GM21447 (cell line): ENCODE data around the gene SLC66A2.
"Not testable (repeated sequence)": the region's sequence is repeated elsewhere in the genome, so short reads cannot be mapped to it uniquely, and the experiment has no call there.

Experiments used
- ATAC-seq: cut with Tn5 transposase; IDR thresholded peaks from one replicate; pipeline ENCODE4 v1.9.1; 2021; ENCODE audit not compliant: unreplicated experiment

The SLC66A2 gene

DNA sequence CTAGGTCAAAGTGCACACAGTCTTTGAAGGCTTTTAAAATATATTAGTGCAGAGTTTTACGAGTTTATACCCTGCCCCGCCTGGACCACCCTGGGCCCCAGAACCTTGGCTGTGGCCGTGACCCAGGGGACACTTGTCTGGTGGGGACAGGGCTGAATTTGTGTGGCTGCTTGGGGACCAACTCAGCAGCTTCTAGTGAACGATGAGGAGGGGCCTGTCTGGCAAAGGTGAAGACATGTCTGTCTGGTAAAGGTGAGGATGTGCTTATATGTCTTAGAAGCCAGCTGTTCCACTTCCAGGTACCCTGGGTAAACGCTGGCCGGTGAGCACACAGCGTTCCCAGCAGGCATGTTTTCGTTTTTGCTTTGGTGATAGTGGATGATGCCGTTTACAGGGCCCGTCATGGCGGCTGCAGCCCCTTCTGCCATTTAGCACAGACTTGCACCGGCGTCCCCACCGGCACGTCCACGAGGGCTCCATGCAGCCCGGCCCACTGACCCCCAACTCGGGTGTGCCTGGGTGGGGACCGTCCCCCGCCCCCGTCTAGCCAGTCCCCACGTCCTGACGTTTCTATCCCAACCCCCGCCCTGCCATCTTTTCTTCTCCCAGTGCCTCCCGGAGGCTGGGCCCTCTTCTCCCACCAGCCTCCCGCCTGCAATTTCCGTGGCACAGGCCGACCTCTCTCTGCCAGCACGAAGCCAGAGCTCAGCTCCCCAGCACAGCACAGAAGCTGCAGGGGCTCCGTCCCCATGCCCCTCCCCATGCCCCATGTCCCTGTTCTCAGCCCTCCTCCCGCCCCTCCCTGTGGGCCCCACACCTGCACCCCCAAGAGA lies 67.8 kb downstream of the SLC66A2 start:
- no peak for ATAC-seq

DNA sequence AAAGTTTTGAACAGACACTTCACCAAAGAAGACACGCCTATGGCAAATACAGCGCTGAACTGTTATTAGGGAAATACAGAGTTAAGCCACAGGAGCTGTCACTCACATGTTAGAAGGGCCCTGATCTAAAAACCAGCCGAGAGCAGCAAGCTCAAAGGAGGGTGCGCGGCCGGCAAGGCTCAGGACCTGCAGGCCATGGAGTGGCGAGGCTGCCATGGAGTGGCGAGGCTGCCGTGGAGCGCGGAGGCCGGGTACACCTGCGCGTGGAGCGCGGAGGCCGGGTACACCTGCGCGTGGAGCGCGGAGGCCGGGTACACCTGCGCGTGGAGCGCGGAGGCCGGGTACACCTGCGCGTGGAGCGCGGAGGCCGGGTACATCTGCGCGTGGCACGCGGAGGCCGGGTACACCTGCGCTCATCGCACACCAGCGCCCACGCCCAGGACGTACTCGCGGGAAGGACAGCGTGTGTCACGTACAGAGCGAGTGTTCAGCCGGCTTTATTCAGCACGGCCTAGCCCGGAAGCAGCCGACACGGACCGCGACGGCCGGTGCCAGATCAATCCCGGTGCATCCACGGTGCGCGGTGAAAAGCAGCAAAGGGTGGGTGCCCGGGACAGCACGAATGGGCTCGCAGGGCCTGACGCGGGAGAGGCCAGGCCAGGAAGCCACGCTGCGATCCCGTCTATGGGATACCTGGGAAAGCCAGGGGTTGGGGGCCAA lies 68.8 kb downstream of the SLC66A2 start:
- ATAC-seq: no peak

DNA sequence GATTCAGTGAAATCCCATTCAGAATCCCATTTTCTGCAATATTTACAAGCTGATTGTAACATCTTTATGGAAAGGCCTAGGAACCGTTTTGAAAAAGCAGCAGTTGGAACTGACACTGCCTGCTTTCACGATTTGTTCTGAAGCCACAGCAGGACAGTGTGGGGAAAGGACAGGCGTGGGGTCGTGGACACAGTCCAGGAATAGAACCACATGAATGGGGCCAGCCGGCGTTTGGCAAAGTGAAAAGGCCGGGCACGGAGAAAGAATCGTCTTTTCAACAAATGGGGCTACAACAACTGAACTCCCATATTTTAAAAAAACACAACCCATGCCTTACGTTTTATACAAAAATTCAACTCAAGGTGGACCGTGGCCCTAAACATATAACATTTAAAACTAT lies 69.8 kb downstream of the SLC66A2 start:
- no peak for ATAC-seq

DNA sequence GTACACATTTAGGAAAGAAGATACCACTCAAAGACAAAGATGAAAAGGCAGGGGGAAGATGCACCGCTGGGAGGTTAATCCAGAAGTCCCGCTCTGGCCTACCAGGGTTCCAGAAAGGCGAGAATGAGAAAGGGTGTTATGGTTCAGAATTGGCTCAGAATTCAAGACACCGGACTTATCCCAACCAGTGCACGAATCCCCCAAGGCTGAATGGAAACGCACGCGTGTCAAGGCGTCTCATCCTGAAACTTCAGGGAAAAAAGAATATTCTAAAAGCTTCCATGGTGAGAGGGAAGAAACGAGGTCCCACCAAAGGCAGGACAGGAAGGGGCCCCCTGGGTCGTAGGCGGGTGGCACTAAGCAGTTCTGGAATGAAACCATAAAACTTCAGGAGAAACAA lies 71.9 kb downstream of the SLC66A2 start:
- ATAC-seq: no peak

DNA sequence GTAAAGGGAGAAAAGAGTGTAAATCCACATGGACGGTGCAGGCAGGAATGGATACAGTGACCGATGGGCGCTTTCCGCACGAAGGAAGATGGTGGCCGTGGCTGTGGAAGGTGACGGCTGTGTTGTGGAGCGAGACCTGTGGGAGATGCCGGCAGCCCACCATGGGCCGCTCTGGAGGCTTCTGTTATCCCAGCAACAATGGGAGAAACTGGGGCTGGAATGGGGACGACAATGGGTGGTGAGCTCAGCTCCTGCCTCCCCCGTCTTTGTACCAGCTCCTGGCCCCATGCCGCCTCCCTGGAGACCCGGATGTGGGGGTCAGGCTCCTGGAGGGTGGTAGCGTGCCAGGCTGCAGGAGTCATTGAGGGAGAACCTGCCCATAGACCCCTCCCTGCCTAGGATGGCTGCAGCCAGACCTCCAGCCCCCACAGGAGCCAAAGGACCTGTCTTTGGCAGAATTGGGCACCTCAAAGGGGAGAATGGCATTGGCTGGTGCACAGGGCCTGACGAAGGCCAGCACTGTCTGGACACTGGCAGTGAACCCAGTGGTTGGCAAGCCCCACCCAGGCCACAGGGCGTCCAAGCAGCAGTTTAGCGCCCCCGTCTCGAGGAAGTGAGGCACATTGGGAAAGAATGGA lies 72.6 kb downstream of the SLC66A2 start:
- no peak for ATAC-seq

DNA sequence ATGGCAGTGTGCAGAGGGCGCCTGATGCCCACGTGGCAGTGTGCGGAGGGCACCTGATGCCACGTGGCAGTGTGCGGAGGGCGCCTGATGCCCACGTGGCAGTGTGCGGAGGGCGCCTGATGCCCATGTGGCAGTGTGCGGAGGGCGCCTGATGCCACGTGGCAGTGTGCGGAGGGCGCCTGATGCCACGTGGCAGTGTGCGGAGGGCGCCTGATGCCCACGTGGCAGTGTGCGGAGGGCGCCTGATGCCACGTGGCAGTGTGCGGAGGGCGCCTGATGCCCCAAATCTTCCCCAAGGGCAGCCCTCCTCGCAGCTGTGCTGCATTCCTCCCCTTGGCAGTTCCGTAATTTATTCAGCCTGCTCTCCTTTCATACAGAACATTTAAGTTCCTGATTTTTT lies 73.2 kb downstream of the SLC66A2 start:
- ATAC-seq: not testable (repeated sequence)

DNA sequence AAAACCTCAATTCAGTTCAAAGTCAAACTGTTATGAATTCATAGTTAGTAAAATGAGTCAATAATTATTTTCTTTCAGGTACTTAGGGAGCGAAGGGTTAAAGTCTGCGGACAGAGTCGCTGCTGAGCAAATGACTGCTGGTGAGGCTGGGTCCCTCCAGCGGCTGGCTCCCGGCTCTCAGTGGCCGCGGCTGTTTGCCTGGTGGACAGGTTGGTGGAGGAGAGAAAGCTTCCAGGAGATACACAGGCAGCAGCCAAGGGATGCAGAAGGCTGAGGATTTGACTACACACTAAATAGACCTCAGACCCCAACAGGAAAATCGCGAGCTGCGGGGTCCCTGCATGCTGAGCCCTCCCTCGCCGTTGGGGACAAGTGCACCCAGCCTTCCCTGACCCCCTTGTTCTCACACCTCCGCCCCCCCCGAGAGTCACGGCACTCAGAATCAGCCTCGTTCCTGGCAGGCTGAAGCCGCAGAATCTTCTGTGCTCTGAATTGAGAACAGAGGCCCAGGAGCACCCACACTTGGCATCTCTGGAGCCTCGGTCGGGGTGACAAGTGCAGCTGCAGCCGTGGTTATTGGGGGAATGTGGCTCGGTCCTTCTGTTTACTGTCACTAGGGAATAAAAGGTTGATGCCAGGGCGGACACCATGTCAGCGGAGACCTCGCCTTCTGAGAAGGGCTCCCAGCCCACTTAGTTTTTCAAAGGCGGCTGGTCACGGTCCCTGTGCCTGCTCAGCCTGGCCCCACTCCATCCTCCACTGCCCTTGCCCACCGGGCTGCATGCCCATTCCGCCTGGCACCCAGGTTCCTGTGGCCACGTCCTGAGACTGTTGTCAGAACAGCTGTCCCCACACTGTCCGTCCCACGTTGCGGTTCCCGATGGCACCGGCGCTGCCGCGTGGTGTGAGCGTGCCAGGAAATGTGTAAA lies 74.0 kb downstream of the SLC66A2 start:
- no peak for ATAC-seq

DNA sequence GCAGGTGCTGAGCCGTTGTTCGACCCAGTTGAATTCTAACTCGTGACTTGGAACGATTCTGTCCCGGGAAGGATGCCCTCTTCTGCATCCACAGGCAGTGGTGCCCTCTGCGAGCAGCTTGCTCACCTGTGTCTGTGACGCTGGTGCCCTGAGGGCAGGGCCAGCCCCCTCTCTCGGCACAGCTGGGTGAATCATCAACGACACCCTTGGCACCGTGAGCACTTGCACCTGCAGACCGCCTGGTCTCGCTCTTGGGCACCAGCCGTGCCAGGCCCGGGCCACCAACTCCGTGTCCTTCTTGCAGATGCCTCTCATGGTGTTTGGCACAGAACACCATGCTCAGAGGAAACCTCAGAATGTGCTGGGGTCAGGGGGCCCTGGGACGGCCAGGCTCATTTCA lies 75.0 kb downstream of the SLC66A2 start:
- ATAC-seq: no peak

DNA sequence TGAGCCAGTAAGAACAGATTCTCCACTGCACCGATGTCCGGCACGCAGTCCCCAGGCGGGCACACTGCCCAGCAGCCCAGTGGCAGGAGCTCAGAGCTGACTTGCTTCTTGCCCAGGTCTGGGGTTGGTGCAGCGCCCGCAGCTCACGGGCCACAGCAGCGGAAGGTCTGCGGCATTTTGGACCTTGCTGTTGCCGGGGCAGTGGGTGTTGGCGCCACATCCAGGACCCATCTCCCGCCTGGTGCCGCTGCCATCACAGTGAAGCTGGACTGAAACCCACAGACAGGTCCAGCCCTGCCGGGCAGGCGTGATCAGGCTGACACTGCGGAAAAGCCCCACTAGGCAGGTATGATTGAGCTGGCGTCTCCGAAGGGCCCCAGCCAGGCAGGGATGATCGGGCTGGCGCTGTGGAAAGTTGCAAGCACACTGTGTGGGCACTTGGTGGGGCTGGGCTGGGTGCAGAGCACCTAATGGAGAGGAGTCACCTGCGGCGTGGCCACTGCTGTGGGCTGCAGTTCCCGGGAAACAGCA lies 75.5 kb downstream of the SLC66A2 start:
- no peak for ATAC-seq

DNA sequence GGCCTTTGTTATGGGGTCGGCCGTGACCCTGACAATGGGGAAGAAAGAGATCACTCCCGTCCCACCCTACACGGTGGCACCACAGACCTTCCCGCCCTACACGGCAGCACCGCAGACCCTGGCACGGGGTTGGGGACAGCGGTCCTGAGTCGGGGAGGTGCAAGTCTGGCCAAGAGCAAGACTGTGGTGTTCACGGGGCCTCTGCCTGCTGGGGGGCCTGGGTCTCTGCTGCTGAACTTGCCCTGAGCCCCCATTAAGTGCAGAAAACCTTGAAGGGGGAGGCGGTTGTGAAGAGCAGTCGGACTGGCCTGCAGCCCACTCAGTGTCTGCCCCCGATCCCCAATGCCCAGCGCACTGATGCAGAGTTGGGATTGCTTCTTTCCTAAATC lies 75.9 kb downstream of the SLC66A2 start:
- ATAC-seq: no peak

DNA sequence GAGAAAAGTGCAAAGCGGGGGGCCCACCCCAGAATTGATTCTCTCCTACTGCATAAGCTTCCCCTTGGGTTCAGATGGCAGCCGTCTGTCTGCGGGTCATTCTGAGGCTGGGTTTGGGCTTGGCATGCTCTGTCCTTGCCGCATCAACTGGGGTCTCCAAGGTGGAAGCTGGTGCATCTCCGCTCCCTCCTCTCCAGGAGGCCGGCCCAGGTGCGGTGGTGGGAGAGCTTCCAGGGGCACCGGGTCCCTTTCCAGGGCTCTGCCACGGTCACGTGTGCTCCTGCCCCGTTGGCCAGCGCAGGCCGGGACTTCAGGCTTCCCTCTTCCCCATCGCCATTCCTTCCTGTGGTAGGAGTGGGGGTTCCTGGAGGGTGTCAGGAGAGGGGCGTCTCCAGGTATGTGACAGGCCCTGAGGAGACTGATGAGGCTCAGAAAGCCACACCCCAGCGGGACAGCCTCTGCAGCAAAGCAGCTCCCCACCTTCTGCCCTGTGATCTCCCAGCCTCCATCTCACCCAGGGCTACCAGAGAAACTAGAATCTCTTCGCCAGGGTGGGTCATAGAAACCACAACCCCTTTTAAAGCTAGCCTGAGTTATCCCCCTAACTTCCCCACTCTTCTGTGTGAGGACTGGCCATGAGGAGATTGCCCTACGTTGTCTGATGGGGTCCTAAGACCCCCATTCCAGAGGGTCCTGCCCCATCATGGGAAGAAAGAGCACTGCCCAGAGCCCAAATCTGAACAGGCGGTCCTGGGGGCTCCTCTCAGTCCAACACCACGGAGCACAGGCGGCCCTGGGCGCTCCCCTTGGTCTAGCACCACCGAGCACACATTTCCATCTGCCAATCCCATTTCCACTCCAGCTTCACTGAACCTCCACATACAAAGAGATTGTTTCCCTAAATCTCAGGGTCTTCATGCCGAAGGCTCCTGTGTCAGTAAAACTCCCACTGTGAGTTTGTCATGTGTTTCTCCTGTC lies 76.6 kb downstream of the SLC66A2 start:
- no peak for ATAC-seq

DNA sequence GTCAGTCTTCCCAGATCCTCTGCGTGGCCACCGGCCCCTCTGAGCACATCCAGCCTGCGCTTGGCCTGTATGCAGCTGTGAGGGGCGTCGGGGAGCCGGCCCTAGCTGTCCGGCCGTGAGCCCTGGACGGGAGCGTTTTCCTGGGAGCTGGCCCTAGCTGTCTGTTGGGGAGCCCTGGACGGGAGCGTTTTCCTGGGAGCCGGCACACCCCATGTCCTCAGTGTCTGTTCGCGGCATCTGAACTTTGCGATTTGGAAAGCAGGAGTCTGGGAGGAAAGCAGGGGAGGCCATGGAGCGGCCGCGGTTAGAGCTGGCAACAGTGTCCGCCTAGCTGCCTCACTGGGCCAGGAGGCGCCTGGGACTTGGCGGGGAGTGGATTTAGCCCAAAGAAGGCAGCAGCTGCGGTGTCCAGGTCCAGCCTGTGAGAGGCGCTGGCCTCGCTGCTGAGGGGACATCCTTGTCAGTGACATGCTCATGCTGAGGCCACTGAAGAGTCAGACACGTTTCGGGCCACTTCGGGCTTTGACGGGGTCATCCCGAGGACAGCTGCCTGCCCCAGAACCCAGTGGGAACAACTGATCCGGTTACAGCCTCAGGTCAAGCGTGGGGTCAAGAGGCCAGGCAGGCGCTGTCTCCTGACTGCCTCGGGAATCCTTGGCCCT lies 77.9 kb downstream of the SLC66A2 start:
- no peak for ATAC-seq

DNA sequence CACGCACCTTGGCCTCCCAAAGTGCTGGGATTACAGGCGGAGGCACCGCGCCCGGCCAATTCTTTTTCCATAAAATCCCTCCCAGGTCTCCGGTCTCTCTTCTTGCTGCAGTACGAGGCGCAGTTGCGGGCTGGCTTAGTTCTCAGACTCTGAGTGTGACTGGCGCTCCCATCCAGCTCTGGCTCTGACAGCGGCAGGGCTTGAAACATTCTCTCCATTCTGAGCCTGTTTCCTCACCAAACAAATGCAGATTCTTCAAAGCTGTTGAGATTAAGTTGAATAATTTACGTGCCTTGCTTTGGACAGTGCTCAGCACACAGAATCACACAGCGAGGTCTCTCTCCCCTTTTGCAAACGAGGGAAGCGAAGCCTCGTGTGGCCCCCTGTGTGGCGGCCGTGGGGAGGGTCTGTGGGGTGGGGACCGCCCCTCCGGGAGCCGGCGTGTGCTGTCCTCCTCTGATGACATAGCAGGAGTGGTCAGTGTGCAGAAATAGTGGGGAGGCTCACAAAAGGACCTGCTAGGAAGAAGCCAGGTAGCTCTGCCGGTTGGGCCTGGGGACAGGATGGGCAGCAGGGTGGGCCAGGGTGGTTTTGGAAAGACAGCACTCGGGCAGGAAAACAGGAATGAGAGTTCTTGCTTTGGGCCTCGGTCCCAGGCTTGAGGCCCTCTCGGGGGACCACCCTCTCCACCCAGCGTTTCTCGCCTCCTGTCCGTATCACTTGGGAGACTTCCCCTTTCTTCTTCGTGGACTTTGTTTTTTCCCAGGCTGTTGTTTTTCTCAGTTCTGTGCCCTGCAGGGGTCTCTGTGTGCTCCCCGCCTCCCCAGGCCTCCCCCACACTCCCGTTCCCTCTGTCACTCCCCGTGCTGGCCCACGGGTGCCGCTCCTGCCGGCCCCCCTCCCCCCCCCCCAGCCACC lies 78.7 kb downstream of the SLC66A2 start:
- no peak for ATAC-seq

DNA sequence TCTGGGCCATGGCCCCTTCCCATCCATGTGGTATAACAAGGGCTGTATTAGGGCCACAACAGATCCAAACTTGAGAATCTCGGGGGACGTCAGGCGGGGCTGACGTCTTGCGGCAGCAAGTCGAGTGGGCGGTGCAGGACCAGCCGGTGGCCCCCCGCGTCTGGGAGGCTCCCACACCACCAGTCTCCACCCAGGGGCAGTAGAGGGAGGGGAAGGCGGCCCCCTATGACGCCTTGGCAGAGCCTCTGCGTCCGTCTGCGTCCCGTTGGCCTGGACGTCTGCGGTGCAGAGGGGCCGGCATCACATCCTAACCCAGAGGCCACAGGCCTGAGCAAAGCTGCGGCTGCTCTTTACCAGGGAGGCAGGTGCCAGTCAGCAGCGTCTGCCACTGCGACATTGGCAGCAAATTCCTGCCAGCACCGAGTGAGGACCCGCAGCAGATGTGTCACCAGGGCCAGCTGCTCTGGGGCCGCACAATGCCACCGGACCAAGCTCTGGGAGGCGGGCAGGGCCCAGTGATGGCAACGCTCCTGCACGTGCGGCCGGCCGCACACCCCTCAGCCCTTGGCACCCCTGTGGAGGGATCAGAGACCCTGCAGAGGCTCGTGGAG lies 79.9 kb downstream of the SLC66A2 start:
- no peak for ATAC-seq

DNA sequence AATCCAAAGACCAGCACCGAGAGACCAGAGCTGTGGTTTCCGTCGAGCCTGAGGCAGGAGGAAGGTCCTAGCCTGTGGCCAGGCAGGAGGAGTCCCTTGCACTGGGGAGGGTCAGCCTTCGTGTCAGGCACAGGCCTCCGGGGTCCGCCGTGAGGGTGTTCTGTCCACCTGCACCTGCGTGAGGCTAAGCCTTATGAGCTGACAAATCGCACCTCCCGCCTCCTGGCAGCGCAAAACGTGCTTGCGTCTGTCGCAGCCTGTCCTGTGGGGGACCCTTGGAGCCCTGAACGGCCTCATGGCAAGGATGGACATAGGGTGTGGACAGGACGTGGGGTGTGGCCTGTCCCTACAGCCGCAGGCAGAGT lies 80.4 kb downstream of the SLC66A2 start:
- ATAC-seq: no peak

DNA sequence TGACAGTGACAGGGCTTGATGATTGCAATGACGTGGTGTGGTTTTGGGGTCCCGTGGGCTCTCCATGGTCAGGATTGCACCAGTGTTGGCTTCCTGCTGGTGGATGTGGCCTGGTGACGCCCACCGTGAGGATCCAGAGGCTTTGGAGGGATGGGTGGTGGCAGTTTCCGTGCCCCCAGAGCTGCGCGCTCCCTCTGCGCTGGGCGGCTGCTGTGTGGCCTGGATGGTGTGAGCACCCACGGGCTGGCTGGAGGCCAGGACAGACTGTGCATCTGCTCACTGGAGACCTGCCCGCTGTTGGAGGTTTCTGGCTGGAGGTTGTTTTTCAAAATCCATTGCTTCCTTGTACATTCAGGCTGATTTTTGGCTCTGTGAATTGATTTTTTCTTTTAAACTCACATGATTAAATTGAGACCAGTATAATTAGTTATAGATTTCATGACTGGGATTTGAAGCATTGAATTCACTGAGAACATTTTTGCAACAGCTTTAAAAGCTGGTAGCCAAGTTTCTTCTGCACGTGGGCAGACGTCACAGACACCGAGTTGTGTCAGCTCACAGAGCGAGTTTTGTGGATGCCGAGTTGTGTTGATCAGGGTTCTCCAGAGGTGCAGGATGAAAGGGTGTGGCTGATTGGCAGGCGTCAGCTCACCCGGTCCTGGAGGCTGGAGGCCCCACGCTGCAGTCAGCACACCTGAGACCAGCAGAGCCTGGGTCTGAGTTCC lies 81.0 kb downstream of the SLC66A2 start:
- no peak for ATAC-seq
